Renal pelvis (tissue), 4 donors: ENCODE data around the gene GRM8. TPM values are rescaled to one million over a fixed set of nuclear protein-coding genes. Genes with fewer than 3 reads are reported as not detected.
"Not testable (repeated sequence)": the region's sequence is repeated elsewhere in the genome, so short reads cannot be mapped to it uniquely, and the experiment has no call there.

Source experiments
- DNase-seq: peaks from one replicate; pipeline ENCODE4 v3.0.0-alpha.2; 2013
- polyA plus RNA-seq, 3 donors: library from polyadenylated mRNA; unstranded; fragments of 120-200 nt; gene quantifications; one replicate each; pipeline ENCODE4 v1.2.1, GENCODE V29; 2013; ENCODE audit not compliant: insufficient read length in 3 of 3

The GRM8 gene
- polyA plus RNA-seq, 3 donors, result 8.3 to 9.5 (median 9.1) TPM

- DNase-seq, result no peak
These were observed 524.8 kb downstream of the GRM8 start for GRCh38 chr7:126727930-126728391.

GRCh38 chr7:126723966-126724544 is 528.7 kb downstream of the GRM8 start:
- no peak for DNase-seq

GRCh38 chr7:126720232-126720631 is 532.5 kb downstream of the GRM8 start:
- no peak for DNase-seq

- DNase-seq, result no peak
These were observed 534.3 kb downstream of the GRM8 start for GRCh38 chr7:126718419-126718818.

GRCh38 chr7:126716321-126716720 is 536.4 kb downstream of the GRM8 start:
- no peak for DNase-seq

GRCh38 chr7:126715076-126715475 is 537.7 kb downstream of the GRM8 start:
- DNase-seq, result no peak

- no peak for DNase-seq
These were observed 550.3 kb downstream of the GRM8 start for GRCh38 chr7:126702242-126703016.

- peak; percentile 76 for DNase-seq
These were observed 551.7 kb downstream of the GRM8 start for GRCh38 chr7:126700807-126701604.

GRCh38 chr7:126699707-126700106 is 553.0 kb downstream of the GRM8 start:
- DNase-seq, result no peak

GRCh38 chr7:126698909-126699308 is 553.8 kb downstream of the GRM8 start:
- DNase-seq, result no peak

GRCh38 chr7:126698446-126698845 is 554.3 kb downstream of the GRM8 start:
- DNase-seq, result no peak

- DNase-seq, result no peak
These were observed 556.3 kb downstream of the GRM8 start for GRCh38 chr7:126696256-126697038.

- no peak for DNase-seq
These were observed 561.6 kb downstream of the GRM8 start for GRCh38 chr7:126690848-126691751.

- no peak for DNase-seq
These were observed 562.6 kb downstream of the GRM8 start for GRCh38 chr7:126690104-126690503.

- peak; percentile 3 for DNase-seq
These were observed 563.7 kb downstream of the GRM8 start for GRCh38 chr7:126689037-126689436.

- DNase-seq, result no peak
These were observed 566.3 kb downstream of the GRM8 start for GRCh38 chr7:126686474-126686873.

- no peak for DNase-seq
These were observed 567.1 kb downstream of the GRM8 start for GRCh38 chr7:126685596-126685995.

GRCh38 chr7:126685018-126685573 is 567.6 kb downstream of the GRM8 start:
- no peak for DNase-seq

GRCh38 chr7:126682176-126682575 is 570.6 kb downstream of the GRM8 start:
- DNase-seq, result no peak

- not testable (repeated sequence) for DNase-seq
These were observed 584.0 kb downstream of the GRM8 start for GRCh38 chr7:126668762-126669161.
